GM23248 (cell line): ENCODE measurements around the gene ATXN3L. TPM values are rescaled to one million over a fixed set of nuclear protein-coding genes. Genes with fewer than 3 reads are reported as not detected.
"Not testable (repeated sequence)": the region's sequence is repeated elsewhere in the genome, so short reads cannot be mapped to it uniquely, and the experiment has no call there.

Source experiments
- DNase-seq: peaks from one replicate; pipeline ENCODE4 v3.0.0-alpha.2; 2015
- H2AFZ ChIP-seq: fragments of 200-600 bp; sonication (generic); 2 replicates; pipeline ENCODE4 v1.6.1; 2016; ENCODE audit warnings: antibody characterized with exemption
- H3F3A ChIP-seq: fragments of 200-600 bp; sonication (generic); 2 replicates; pipeline ENCODE4 v1.6.1; 2016; ENCODE audit warnings: mild to moderate bottlenecking, antibody characterized with exemption, mixed run types; ENCODE audit not compliant: insufficient read depth
- H3K27ac ChIP-seq: fragments of 200-600 bp; sonication (generic); 2 replicates; pipeline ENCODE4 v1.5.1; 2016; ENCODE audit warnings: mild to moderate bottlenecking
- H3K27me3 ChIP-seq: fragments of 200-600 bp; sonication (generic); replicated peaks from 2 replicates; pipeline ENCODE4 v1.6.1; 2016; ENCODE audit warnings: mild to moderate bottlenecking; ENCODE audit not compliant: insufficient read depth
- H3K36me3 ChIP-seq: fragments of 200-600 bp; sonication (generic); 2 replicates; pipeline ENCODE4 v1.6.1; 2016; ENCODE audit warnings: low read depth, mild to moderate bottlenecking
- H3K4me1 ChIP-seq: fragments of 200-600 bp; sonication (generic); 2 replicates; pipeline ENCODE4 v1.6.1; 2016; ENCODE audit warnings: mild to moderate bottlenecking; ENCODE audit not compliant: insufficient read depth
- H3K4me2 ChIP-seq: fragments of 200-600 bp; sonication (generic); one replicate; pipeline ENCODE4 v1.6.1; 2016; ENCODE audit warnings: mild to moderate bottlenecking; ENCODE audit not compliant: unreplicated experiment
- H3K4me3 ChIP-seq: fragments of 200-600 bp; sonication (generic); 2 replicates; pipeline ENCODE4 v1.5.1; 2016; ENCODE audit warnings: mild to moderate bottlenecking
- H3K79me2 ChIP-seq: fragments of 200-600 bp; sonication (generic); 2 replicates; pipeline ENCODE4 v1.6.1; 2016; ENCODE audit warnings: mild to moderate bottlenecking; ENCODE audit not compliant: insufficient read depth
- H3K9ac ChIP-seq: fragments of 200-600 bp; sonication (generic); 2 replicates; pipeline ENCODE4 v1.6.1; 2016; ENCODE audit warnings: mild to moderate bottlenecking
- H3K9me2 ChIP-seq: fragments of 200-600 bp; sonication (generic); 2 replicates; pipeline ENCODE4 v1.6.1; 2016; ENCODE audit warnings: mixed run types, mild to moderate bottlenecking, moderate library complexity; ENCODE audit not compliant: insufficient read depth
- H3K9me3 ChIP-seq: fragments of 200-600 bp; sonication (generic); one replicate; pipeline ENCODE4 v1.6.1; 2017; ENCODE audit warnings: low read depth
- H4K20me1 ChIP-seq: fragments of 200-600 bp; sonication (generic); 2 replicates; pipeline ENCODE4 v1.6.0; 2016; ENCODE audit not compliant: insufficient read depth
- EZH2 ChIP-seq: fragments of 200-600 bp; sonication (generic); IDR thresholded peaks from 2 replicates; pipeline ENCODE4 v1.6.1; 2018; ENCODE audit warnings: antibody characterized with exemption, mild to moderate bottlenecking; ENCODE audit not compliant: insufficient read depth, poor library complexity, severe bottlenecking
- EZH2phosphoT487 ChIP-seq: fragments of 200-600 bp; sonication (generic); IDR thresholded peaks from 2 replicates; pipeline ENCODE4 v1.6.1; 2018; ENCODE audit warnings: antibody characterized with exemption, moderate library complexity, mild to moderate bottlenecking, low read depth; ENCODE audit not compliant: insufficient read depth
- WGBS, 2 experiments: methylation state at CpG; one replicate each; pipeline ENCODE4 v1.1.6; 2015 to 2017; ENCODE audit warnings: low lambda C conversion rate in 2 of 2, low coverage in 1 of 2; ENCODE audit errors: missing lambda C conversion rate in 2 of 2; 5-methylcytosine and 5-hydroxymethylcytosine counted together
- in situ Hi-C: fragments of 300-500 bp; cut with MboI; formaldehyde crosslinking; loops from 2 replicates; pipeline ENCODE4 v1.15.0; 2020
- polyA plus RNA-seq: library from polyadenylated mRNA; unstranded; fragments of >200 nt; fragmentation: Nextera tagmentation; extraction: Ambion mirVana; gene quantifications from 2 replicates; pipeline ENCODE4 v1.2.1, GENCODE V29; 2016
- total RNA-seq: library from RNA; depleted of rRNA; stranded (reverse); fragments of >200 nt; shearing (Covaris generic); gene quantifications from 2 replicates; pipeline ENCODE4 v1.2.3, GENCODE V29; 2014

ATXN3L gene
- total and polyA plus RNA-seq, 2 experiments from 2014 or later = not detected

GRCh38 chrX:13309631-13310030 is 10.2 kb downstream of the ATXN3L start:
- Histone ChIP-seq H3K4me3 (no peak overlapping the region), H3K4me1 (no peaks in the 10 kb centered on the region), H2AFZ (no peak overlapping the region), H3K4me2 (no peak overlapping the region), H3K9ac (no peak overlapping the region), H3K9me3 (no peaks in the 10 kb centered on the region), H3K27ac (no peak overlapping the region), H3K9me2 (no peaks in the 10 kb centered on the region), H3K36me3 (no peaks in the 10 kb centered on the region), H3K27me3 (no peaks in the 10 kb centered on the region), H4K20me1 (no peaks in the 10 kb centered on the region), H3F3A (no peaks in the 10 kb centered on the region), H3K79me2 (no peaks in the 10 kb centered on the region)
- WGBS, 2 experiments = 90 to 92% methylated on average over 3 of the region's 3 CpGs
- in situ Hi-C loops = no loop called here
- no peak for TF ChIP-seq EZH2
- no peak for TF ChIP-seq EZH2phosphoT487
- no peak for DNase-seq

GRCh38 chrX:13307041-13307440 is 12.8 kb downstream of the ATXN3L start:
- Histone ChIP-seq H3K27me3 (no peaks in the 10 kb centered on the region), H3K36me3 (no peaks in the 10 kb centered on the region), H3K9me3 (no peaks in the 10 kb centered on the region), H3K27ac (no peak overlapping the region), H3K9me2 (no peaks in the 10 kb centered on the region), H3K4me3 (no peak overlapping the region), H3F3A (no peaks in the 10 kb centered on the region), H2AFZ (no peak overlapping the region), H3K4me2 (no peak overlapping the region), H3K4me1 (no peaks in the 10 kb centered on the region), H3K79me2 (no peaks in the 10 kb centered on the region), H4K20me1 (no peaks in the 10 kb centered on the region), H3K9ac (no peak overlapping the region)
- WGBS, 2 experiments = 80 to 86% methylated on average over 2 of the region's 2 CpGs
- DNase-seq = no peak
- in situ Hi-C loops = no loop called here
- TF ChIP-seq EZH2phosphoT487 (no peak), EZH2 (no peak)

- Histone ChIP-seq H3K79me2 (no peaks in the 10 kb centered on the region), H3K9me2 (no peaks in the 10 kb centered on the region), H2AFZ (no peak overlapping the region), H4K20me1 (no peaks in the 10 kb centered on the region), H3K27ac (no peak overlapping the region), H3K27me3 (no peaks in the 10 kb centered on the region), H3K4me2 (no peak overlapping the region), H3K4me1 (no peaks in the 10 kb centered on the region), H3K36me3 (no peaks in the 10 kb centered on the region), H3F3A (no peaks in the 10 kb centered on the region), H3K9me3 (no peaks in the 10 kb centered on the region), H3K4me3 (no peak overlapping the region), H3K9ac (no peak overlapping the region)
- 92 to 94% methylated on average over 2 of the region's 2 CpGs for WGBS, 2 experiments
- in situ Hi-C loops = no loop called here
- no peak for DNase-seq
- no peak for TF ChIP-seq EZH2phosphoT487
- no peak for TF ChIP-seq EZH2
These were observed 14.7 kb downstream of the ATXN3L start for GRCh38 chrX:13305108-13305507.

GRCh38 chrX:13304052-13304451 is 15.8 kb downstream of the ATXN3L start:
- no peak for TF ChIP-seq EZH2
- no peak for TF ChIP-seq EZH2phosphoT487
- no peak for DNase-seq
- WGBS, 2 experiments = 91 to 98% methylated on average over 3 of the region's 3 CpGs
- Histone ChIP-seq H3K4me2 (no peak overlapping the region), H3K9ac (no peak overlapping the region), H3K4me3 (no peak overlapping the region), H2AFZ (no peak overlapping the region), H3K4me1 (no peaks in the 10 kb centered on the region; the same call in 1 of the 2 replicates), H3K27me3 (no peaks in the 10 kb centered on the region), H4K20me1 (no peaks in the 10 kb centered on the region), H3K9me3 (no peaks in the 10 kb centered on the region), H3F3A (no peaks in the 10 kb centered on the region), H3K79me2 (no peaks in the 10 kb centered on the region), H3K9me2 (no peaks in the 10 kb centered on the region), H3K27ac (no peak overlapping the region), H3K36me3 (no peaks in the 10 kb centered on the region)
- in situ Hi-C loops = no loop called here

GRCh38 chrX:13303248-13303647 is 16.6 kb downstream of the ATXN3L start:
- H3K27ac ChIP-seq, in situ Hi-C loops, H3K4me3 ChIP-seq, H3F3A ChIP-seq, H3K9me2 ChIP-seq, H3K36me3 ChIP-seq, DNase-seq, H3K9ac ChIP-seq, H4K20me1 ChIP-seq, H3K79me2 ChIP-seq, H2AFZ ChIP-seq, H3K9me3 ChIP-seq, H3K27me3 ChIP-seq, H3K4me2 ChIP-seq, H3K4me1 ChIP-seq: not testable (repeated sequence)
- WGBS, 2 experiments = 97 to 100% methylated on average over 2 of the region's 2 CpGs
